ENCODE results near the gene KIAA1549.

DNA sequence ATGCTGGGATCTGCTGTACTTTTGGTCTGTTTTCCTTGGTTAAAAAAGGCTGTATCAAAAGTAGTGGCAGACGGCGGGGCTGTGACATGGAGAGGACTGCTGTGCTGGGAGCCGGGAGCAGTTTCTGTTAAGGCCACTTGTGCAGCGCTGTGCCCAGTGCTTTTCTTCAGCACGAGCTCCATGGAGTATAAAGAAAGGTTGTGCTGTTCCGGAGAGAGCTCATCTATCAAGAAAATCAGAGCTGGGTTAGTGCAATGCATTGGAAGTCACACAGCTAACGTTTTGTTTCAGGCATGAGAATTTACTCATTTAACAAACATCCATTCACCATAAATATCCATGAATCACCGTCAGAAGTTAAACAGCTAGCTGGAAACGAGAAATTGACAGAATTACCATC is 62.0 kb downstream of the KIAA1549 start:
- TF ChIP-seq CEBPB (IDR thresholded peaks at IDR 0.05) (no peak), POLR2A (IDR thresholded peaks at IDR 0.05; ENCODE audit: low read length) (no peak), KDM1A (IDR thresholded peaks at IDR 0.05; ENCODE audit: low read depth) (no peak), CHD2 (IDR thresholded peaks at IDR 0.05; ENCODE audit: low read length, partially characterized antibody) (no peak), FOSL2 (IDR thresholded peaks at IDR 0.05) (no peak), FOSL2 (CRISPR knock-in tag; IDR thresholded peaks at IDR 0.05) (no peak), CHD4 (IDR thresholded peaks at IDR 0.05; ENCODE audit: borderline replicate concordance) (no peak), ZNF302 (CRISPR knock-in tag; IDR thresholded peaks at IDR 0.05) (no peak), RFX5 (IDR thresholded peaks at IDR 0.05) (no peak), NFE2L2 (conservative IDR thresholded peaks at IDR 0.05; ENCODE audit: low read length) (no peak), MAFK (IDR thresholded peaks at IDR 0.05; ENCODE audit: partially characterized antibody) (no peak)
- TF ChIP-seq, protein P1, sequence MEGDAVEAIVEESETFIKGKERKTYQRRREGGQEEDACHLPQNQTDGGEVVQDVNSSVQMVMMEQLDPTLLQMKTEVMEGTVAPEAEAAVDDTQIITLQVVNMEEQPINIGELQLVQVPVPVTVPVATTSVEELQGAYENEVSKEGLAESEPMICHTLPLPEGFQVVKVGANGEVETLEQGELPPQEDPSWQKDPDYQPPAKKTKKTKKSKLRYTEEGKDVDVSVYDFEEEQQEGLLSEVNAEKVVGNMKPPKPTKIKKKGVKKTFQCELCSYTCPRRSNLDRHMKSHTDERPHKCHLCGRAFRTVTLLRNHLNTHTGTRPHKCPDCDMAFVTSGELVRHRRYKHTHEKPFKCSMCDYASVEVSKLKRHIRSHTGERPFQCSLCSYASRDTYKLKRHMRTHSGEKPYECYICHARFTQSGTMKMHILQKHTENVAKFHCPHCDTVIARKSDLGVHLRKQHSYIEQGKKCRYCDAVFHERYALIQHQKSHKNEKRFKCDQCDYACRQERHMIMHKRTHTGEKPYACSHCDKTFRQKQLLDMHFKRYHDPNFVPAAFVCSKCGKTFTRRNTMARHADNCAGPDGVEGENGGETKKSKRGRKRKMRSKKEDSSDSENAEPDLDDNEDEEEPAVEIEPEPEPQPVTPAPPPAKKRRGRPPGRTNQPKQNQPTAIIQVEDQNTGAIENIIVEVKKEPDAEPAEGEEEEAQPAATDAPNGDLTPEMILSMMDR (IDR thresholded peaks at IDR 0.05): no peak
- TF ChIP-seq, protein P2, sequence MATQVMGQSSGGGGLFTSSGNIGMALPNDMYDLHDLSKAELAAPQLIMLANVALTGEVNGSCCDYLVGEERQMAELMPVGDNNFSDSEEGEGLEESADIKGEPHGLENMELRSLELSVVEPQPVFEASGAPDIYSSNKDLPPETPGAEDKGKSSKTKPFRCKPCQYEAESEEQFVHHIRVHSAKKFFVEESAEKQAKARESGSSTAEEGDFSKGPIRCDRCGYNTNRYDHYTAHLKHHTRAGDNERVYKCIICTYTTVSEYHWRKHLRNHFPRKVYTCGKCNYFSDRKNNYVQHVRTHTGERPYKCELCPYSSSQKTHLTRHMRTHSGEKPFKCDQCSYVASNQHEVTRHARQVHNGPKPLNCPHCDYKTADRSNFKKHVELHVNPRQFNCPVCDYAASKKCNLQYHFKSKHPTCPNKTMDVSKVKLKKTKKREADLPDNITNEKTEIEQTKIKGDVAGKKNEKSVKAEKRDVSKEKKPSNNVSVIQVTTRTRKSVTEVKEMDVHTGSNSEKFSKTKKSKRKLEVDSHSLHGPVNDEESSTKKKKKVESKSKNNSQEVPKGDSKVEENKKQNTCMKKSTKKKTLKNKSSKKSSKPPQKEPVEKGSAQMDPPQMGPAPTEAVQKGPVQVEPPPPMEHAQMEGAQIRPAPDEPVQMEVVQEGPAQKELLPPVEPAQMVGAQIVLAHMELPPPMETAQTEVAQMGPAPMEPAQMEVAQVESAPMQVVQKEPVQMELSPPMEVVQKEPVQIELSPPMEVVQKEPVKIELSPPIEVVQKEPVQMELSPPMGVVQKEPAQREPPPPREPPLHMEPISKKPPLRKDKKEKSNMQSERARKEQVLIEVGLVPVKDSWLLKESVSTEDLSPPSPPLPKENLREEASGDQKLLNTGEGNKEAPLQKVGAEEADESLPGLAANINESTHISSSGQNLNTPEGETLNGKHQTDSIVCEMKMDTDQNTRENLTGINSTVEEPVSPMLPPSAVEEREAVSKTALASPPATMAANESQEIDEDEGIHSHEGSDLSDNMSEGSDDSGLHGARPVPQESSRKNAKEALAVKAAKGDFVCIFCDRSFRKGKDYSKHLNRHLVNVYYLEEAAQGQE (IDR thresholded peaks at IDR 0.05): no peak
- TF ChIP-seq, protein P3, sequence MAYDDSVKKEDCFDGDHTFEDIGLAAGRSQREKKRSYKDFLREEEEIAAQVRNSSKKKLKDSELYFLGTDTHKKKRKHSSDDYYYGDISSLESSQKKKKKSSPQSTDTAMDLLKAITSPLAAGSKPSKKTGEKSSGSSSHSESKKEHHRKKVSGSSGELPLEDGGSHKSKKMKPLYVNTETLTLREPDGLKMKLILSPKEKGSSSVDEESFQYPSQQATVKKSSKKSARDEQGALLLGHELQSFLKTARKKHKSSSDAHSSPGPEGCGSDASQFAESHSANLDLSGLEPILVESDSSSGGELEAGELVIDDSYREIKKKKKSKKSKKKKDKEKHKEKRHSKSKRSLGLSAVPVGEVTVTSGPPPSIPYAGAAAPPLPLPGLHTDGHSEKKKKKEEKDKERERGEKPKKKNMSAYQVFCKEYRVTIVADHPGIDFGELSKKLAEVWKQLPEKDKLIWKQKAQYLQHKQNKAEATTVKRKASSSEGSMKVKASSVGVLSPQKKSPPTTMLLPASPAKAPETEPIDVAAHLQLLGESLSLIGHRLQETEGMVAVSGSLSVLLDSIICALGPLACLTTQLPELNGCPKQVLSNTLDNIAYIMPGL (CRISPR knock-in tag; IDR thresholded peaks at IDR 0.05; ENCODE audit: borderline replicate concordance): no peak
